WTC11 (cell line): ENCODE results near the gene ARHGEF17. TPM values are rescaled to one million over a fixed set of nuclear protein-coding genes. Genes with fewer than 3 reads are reported as not detected.

Source experiments
- ATAC-seq: fragments of 200-7000 bp; cut with Tn5 transposase; 2 replicates; pipeline ENCODE4 v1.10.0; 2021; ENCODE audit warnings: mild to moderate bottlenecking, moderate library complexity
- CTCF ChIA-PET: fragments of 300-600 bp; sonication (Branson Sonifier 250); formaldehyde crosslinking; loops from one replicate; lab custom pipeline; 2021; ENCODE audit warnings: antibody characterized with exemption; lab: Charles Lee
- POLR2A ChIA-PET: fragments of 350-600 bp; sonication (Branson Sonifier 250); formaldehyde crosslinking; loops from one replicate; lab custom pipeline; 2021; ENCODE audit warnings: antibody characterized with exemption; lab: Charles Lee
- DNase-seq: peaks from one replicate; pipeline ENCODE4 v3.0.0; 2021; ENCODE audit warnings: low spot score
- H3K27ac Mint-ChIP-seq: 2 replicates; pipeline ENCODE4 v1.8.0; 2021; ENCODE audit warnings: mixed read lengths
- H3K27me3 Mint-ChIP-seq: 2 replicates; pipeline ENCODE4 v1.8.0; 2021; ENCODE audit warnings: low read depth, mild to moderate bottlenecking, moderate library complexity, mixed read lengths
- H3K36me3 Mint-ChIP-seq: 2 replicates; pipeline ENCODE4 v1.8.0; 2021; ENCODE audit warnings: mixed read lengths
- H3K4me1 Mint-ChIP-seq: 2 replicates; pipeline ENCODE4 v1.8.0; 2022; ENCODE audit warnings: mixed read lengths
- H3K4me3 Mint-ChIP-seq: 2 replicates; pipeline ENCODE4 v1.8.0; 2021; ENCODE audit warnings: mild to moderate bottlenecking, moderate library complexity, mixed read lengths
- H3K9me3 Mint-ChIP-seq: 2 replicates; pipeline ENCODE4 v1.8.0; 2021; ENCODE audit warnings: mixed read lengths
- CBFB ChIP-seq: sonication (generic); formaldehyde crosslinking; IDR thresholded peaks from 2 replicates; pipeline ENCODE4 v1.8.1; 2022; ENCODE audit warnings: mild to moderate bottlenecking, low read depth, missing genetic modification reagents
- CTCF ChIP-seq: fragments of 200-600 bp; IDR thresholded peaks from 2 replicates; pipeline ENCODE4 v1.8.0; 2022; ENCODE audit warnings: antibody characterized with exemption
- ERG ChIP-seq: fragments of 250-450 bp; sonication (Bioruptor Pico); IDR thresholded peaks from 2 replicates; pipeline ENCODE4 v1.8.0; 2021; ENCODE audit warnings: mild to moderate bottlenecking
- FOXJ3 ChIP-seq: sonication (generic); formaldehyde crosslinking; IDR thresholded peaks from 2 replicates; pipeline ENCODE4 v1.9.0; 2021; ENCODE audit warnings: missing genetic modification reagents, mild to moderate bottlenecking, borderline replicate concordance
- FOXP1 ChIP-seq: sonication (generic); formaldehyde crosslinking; IDR thresholded peaks from 2 replicates; pipeline ENCODE4 v1.8.0; 2022; ENCODE audit warnings: missing genetic modification reagents, mild to moderate bottlenecking, moderate library complexity, borderline replicate concordance
- HMGA2 ChIP-seq: fragments of 250-450 bp; sonication (Bioruptor Pico); IDR thresholded peaks from 2 replicates; pipeline ENCODE4 v1.4.0; 2021; ENCODE audit warnings: mild to moderate bottlenecking, moderate library complexity
- JAZF1 ChIP-seq: fragments of 250-450 bp; sonication (Bioruptor Pico); IDR thresholded peaks from 2 replicates; pipeline ENCODE4 v1.9.0; 2021; ENCODE audit warnings: moderate library complexity, mild to moderate bottlenecking, inconsistent platforms
- KAT7 ChIP-seq: sonication (generic); formaldehyde crosslinking; IDR thresholded peaks from 2 replicates; pipeline ENCODE4 v1.8.1; 2023; ENCODE audit warnings: missing genetic modification reagents, mild to moderate bottlenecking, borderline replicate concordance
- NFATC4 ChIP-seq: fragments of 250-450 bp; sonication (Bioruptor Pico); IDR thresholded peaks from 2 replicates; pipeline ENCODE4 v1.9.0; 2021; ENCODE audit warnings: mild to moderate bottlenecking
- ZBTB21 ChIP-seq: sonication (generic); formaldehyde crosslinking; IDR thresholded peaks from 2 replicates; pipeline ENCODE4 v1.8.1; 2023; ENCODE audit warnings: mild to moderate bottlenecking, missing genetic modification reagents, borderline replicate concordance
- ZNF263 ChIP-seq: sonication (generic); formaldehyde crosslinking; IDR thresholded peaks from 2 replicates; pipeline ENCODE4 v1.8.1; 2022; ENCODE audit warnings: low read depth, mild to moderate bottlenecking, moderate library complexity, missing genetic modification reagents
- ZNF317 ChIP-seq: sonication (generic); formaldehyde crosslinking; IDR thresholded peaks from 2 replicates; pipeline ENCODE4 v1.8.1; 2023; ENCODE audit warnings: low read depth, mild to moderate bottlenecking, moderate library complexity, missing genetic modification reagents, borderline replicate concordance
- ZNF532 ChIP-seq: fragments of 250-450 bp; sonication (Bioruptor Pico); IDR thresholded peaks from 2 replicates; pipeline ENCODE4 v1.9.0; 2021; ENCODE audit warnings: mild to moderate bottlenecking, borderline replicate concordance
- total RNA-seq: library from RNA; stranded (reverse); gene quantifications from 3 replicates; pipeline ENCODE4 v1.2.3, GENCODE V29; 2021
- TF ChIP-seq, protein P1 (sequence below): sonication (generic); formaldehyde crosslinking; IDR thresholded peaks from 2 replicates; pipeline ENCODE4 v1.8.0; 2023; ENCODE audit warnings: mild to moderate bottlenecking, missing genetic modification reagents

Gene ARHGEF17
- total RNA-seq, 1 experiment from 2014 or later: 18.2 TPM

- no peak for TF ChIP-seq FOXJ3
- no peak for TF ChIP-seq FOXP1 (CRISPR knock-in tag)
- TF ChIP-seq ZNF263: no peak
- no peak for TF ChIP-seq CBFB (CRISPR knock-in tag)
- TF ChIP-seq CTCF: no peak
- no peak for TF ChIP-seq NFATC4
- no peak for TF ChIP-seq ZNF532 (CRISPR knock-in tag)
- TF ChIP-seq ZBTB21 (CRISPR knock-in tag): no peak
- TF ChIP-seq, protein P1, sequence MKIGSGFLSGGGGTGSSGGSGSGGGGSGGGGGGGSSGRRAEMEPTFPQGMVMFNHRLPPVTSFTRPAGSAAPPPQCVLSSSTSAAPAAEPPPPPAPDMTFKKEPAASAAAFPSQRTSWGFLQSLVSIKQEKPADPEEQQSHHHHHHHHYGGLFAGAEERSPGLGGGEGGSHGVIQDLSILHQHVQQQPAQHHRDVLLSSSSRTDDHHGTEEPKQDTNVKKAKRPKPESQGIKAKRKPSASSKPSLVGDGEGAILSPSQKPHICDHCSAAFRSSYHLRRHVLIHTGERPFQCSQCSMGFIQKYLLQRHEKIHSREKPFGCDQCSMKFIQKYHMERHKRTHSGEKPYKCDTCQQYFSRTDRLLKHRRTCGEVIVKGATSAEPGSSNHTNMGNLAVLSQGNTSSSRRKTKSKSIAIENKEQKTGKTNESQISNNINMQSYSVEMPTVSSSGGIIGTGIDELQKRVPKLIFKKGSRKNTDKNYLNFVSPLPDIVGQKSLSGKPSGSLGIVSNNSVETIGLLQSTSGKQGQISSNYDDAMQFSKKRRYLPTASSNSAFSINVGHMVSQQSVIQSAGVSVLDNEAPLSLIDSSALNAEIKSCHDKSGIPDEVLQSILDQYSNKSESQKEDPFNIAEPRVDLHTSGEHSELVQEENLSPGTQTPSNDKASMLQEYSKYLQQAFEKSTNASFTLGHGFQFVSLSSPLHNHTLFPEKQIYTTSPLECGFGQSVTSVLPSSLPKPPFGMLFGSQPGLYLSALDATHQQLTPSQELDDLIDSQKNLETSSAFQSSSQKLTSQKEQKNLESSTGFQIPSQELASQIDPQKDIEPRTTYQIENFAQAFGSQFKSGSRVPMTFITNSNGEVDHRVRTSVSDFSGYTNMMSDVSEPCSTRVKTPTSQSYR (CRISPR knock-in tag): no peak
- no peak for TF ChIP-seq ZNF317 (CRISPR knock-in tag)
- TF ChIP-seq HMGA2 (CRISPR knock-in tag): no peak
- no peak for TF ChIP-seq ERG
- TF ChIP-seq JAZF1: no peak
- TF ChIP-seq KAT7 (CRISPR knock-in tag): no peak
- Mint-ChIP-seq H3K9me3 (no peaks in the 10 kb centered on the region), H3K4me1 (peaks cover 7% of the 10 kb centered on the region), H3K4me3 (no peak overlapping the region), H3K27me3 (no peaks in the 10 kb centered on the region), H3K27ac (no peak overlapping the region), H3K36me3 (peaks cover 9% of the 10 kb centered on the region)
- ATAC-seq: no peak
- CTCF ChIA-PET: interaction anchor here (1.4 kb wide), 1 partner anchor 65 kb away, joined by 4 read pairs; no protein-coding TSS in a partner anchor
- POLR2A ChIA-PET: no interaction called here
- DNase-seq: no peak
Observed at GRCh38 chr11:73416786-73417185, 108.7 kb downstream of the ARHGEF17 start.

Other genes starting within 250 kb of the ARHGEF17 start
- 8.4 to 10.1 TPM (median 8.8 TPM) in 3 replicates for gene FCHSD2, start 166.0 kb upstream of the ARHGEF17 start, total RNA-seq
- 0.94 to 1.2 TPM (median 1.2 TPM) in 3 replicates for gene P2RY2, start 90.0 kb upstream of the ARHGEF17 start, total RNA-seq
- gene P2RY6, start 35.9 kb upstream of the ARHGEF17 start, total RNA-seq: 0.11 to 0.16 TPM in 2 of 3 replicates, not detected in the other
- 5.7 to 6.7 TPM (median 5.9 TPM) in 3 replicates for gene RELT, start 68.1 kb downstream of the ARHGEF17 start, total RNA-seq